Caco-2 (cell line): ENCODE data around the gene ASB8. TPM values are rescaled to one million over a fixed set of nuclear protein-coding genes. Genes with fewer than 3 reads are reported as not detected.

ENCODE experiments used
- Bru-seq: library from RNA; stranded (reverse); fragments of 400-500 nt; gene quantifications from one replicate; lab custom pipeline; 2021; lab: Mats Ljungman, UMichigan
- BruChase-seq, 2 experiments: library from RNA; stranded (reverse); fragments of 400-500 nt; gene quantifications; one replicate each; lab custom pipeline; 2021; lab: Mats Ljungman, UMichigan
- BruUV-seq: library from RNA; stranded (reverse); fragments of 400-500 nt; replicated peaks from 2 replicates; lab custom pipeline; 2021; lab: Mats Ljungman, UMichigan
- CTCF ChIA-PET: fragments of 300-600 bp; sonication (Branson Sonifier 250); formaldehyde crosslinking; loops from one replicate; lab custom pipeline; 2022; ENCODE audit warnings: antibody characterized with exemption; lab: Charles Lee
- POLR2A ChIA-PET: fragments of 300-600 bp; sonication (Branson Sonifier 250); formaldehyde crosslinking; loops from one replicate; lab custom pipeline; 2022; ENCODE audit warnings: antibody characterized with exemption; lab: Charles Lee
- DNase-seq, 2 experiments: peaks; one replicate each; pipeline versions ENCODE4 v3.0.0 to v3.0.0-alpha.2; 2020 to 2022
- H3K27me3 ChIP-seq: replicated peaks from 2 replicates; pipeline ENCODE4 v1.6.0; 2011; ENCODE audit warnings: low read length; ENCODE audit not compliant: control insufficient read depth, insufficient read depth
- H3K36me3 ChIP-seq: 2 replicates; pipeline ENCODE4 v1.5.1; 2011; ENCODE audit warnings: low read length; ENCODE audit not compliant: control insufficient read depth, insufficient read depth
- H3K4me1 ChIP-seq: fragments of 250-450 bp; sonication (Bioruptor Pico); 2 replicates; pipeline ENCODE4 v1.5.1; 2020; ENCODE audit warnings: mild to moderate bottlenecking
- H3K4me3 ChIP-seq: 2 replicates; pipeline ENCODE4 v1.5.1; 2011; ENCODE audit warnings: low read depth, mild to moderate bottlenecking, control low read depth, low read length
- H3K9me3 ChIP-seq: fragments of 250-450 bp; sonication (Bioruptor Pico); 2 replicates; pipeline ENCODE4 v1.5.1; 2020; ENCODE audit warnings: mild to moderate bottlenecking, moderate library complexity
- H3K27ac Mint-ChIP-seq: one replicate; pipeline ENCODE4 v1.8.0; 2022; ENCODE audit warnings: mixed read lengths; ENCODE audit not compliant: unreplicated experiment
- H3K27me3 Mint-ChIP-seq: one replicate; pipeline ENCODE4 v1.8.0; 2022; ENCODE audit warnings: mixed read lengths; ENCODE audit not compliant: insufficient read depth, unreplicated experiment
- H3K36me3 Mint-ChIP-seq: one replicate; pipeline ENCODE4 v1.8.0; 2022; ENCODE audit warnings: mild to moderate bottlenecking, mixed read lengths; ENCODE audit not compliant: insufficient read depth, unreplicated experiment
- H3K4me1 Mint-ChIP-seq: one replicate; pipeline ENCODE4 v1.8.0; 2022; ENCODE audit warnings: low read depth, mixed read lengths; ENCODE audit not compliant: unreplicated experiment
- H3K4me3 Mint-ChIP-seq: one replicate; pipeline ENCODE4 v1.8.0; 2022; ENCODE audit warnings: mild to moderate bottlenecking, moderate library complexity, mixed read lengths; ENCODE audit not compliant: unreplicated experiment
- H3K9me3 Mint-ChIP-seq: one replicate; pipeline ENCODE4 v1.8.0; 2022; ENCODE audit warnings: mixed read lengths; ENCODE audit not compliant: unreplicated experiment
- intact Hi-C: fragments of 100-400 bp; cut with micrococcal nuclease; formaldehyde crosslinking; loops from one replicate; pipeline ENCODE4 v1.10.0; 2022; ENCODE audit not compliant: unreplicated experiment
- long read RNA-seq: library from polyadenylated mRNA; stranded (forward); transcript quantifications from one replicate; pipeline ENCODE4 v2.0.0, GENCODE V29; 2022
- total RNA-seq: library from RNA; stranded (reverse); gene quantifications from 2 replicates; pipeline ENCODE4 v1.2.3, GENCODE V29; 2022
- TF ChIP-seq, protein P1 (sequence below), 2 experiments: fragments of 200-600 bp in 1 of 2; IDR thresholded peaks; 1 replicate in 1 of 2; 2 replicates in 1 of 2; pipeline versions ENCODE4 v1.5.1 to v1.8.0; 2011 to 2022; ENCODE audit warnings: antibody characterized with exemption in 1 of 2, control low read depth in 1 of 2, inconsistent platforms in 1 of 2, low read depth in 1 of 2, low read length in 1 of 2, mild to moderate bottlenecking in 1 of 2, moderate library complexity in 1 of 2; ENCODE audit not compliant: insufficient read depth in 1 of 2, severe bottlenecking in 1 of 2, unreplicated experiment in 1 of 2

Gene ASB8, protein sequence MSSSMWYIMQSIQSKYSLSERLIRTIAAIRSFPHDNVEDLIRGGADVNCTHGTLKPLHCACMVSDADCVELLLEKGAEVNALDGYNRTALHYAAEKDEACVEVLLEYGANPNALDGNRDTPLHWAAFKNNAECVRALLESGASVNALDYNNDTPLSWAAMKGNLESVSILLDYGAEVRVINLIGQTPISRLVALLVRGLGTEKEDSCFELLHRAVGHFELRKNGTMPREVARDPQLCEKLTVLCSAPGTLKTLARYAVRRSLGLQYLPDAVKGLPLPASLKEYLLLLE
- total RNA-seq, result 27.8 and 30.6 TPM in 2 replicates
- percentile 76 among the genes with signal in this experiment for Bru-seq, nascent RNA
- percentile 89 among the genes with signal in this experiment for BruChase-seq, experiment 1, labeled RNA remaining after a 2-hour chase
- BruChase-seq, experiment 2, labeled RNA remaining after a 6-hour chase, result percentile 75 among the genes with signal in this experiment
- long read RNA-seq, transcript ASB8-201 (4 exons, 2,615 nt), result major isoform, 7 of 14 reads
- long read RNA-seq, partial matches to known transcripts, result 1 of 14 reads
- long read RNA-seq, other reads (novel, unspliced or antisense), result 0 of 14 reads

- Mint-ChIP-seq H3K4me1 (no peaks in the 10 kb centered on the region), H3K27me3 (no peaks in the 10 kb centered on the region), H3K9me3 (no peaks in the 10 kb centered on the region), H3K27ac (peak within 1 kb of the TSS; percentile 94), H3K4me3 (peak within 1 kb of the TSS; percentile 97), H3K36me3 (peaks cover 24% of the 10 kb centered on the region)
- no TSS peak for BruUV-seq
- ChIA-PET CTCF (interaction anchor here (0.5 to 1.8 kb wide), 18 partner anchors 9 to 272 kb away, joined by 3 to 13 read pairs (median 4); partner anchors contain the start of genes CCDC184, PFKM, SENP1 and TMEM106C), POLR2A (interaction anchor here (0.6 to 2.2 kb wide), 9 partner anchors 28 to 288 kb away, joined by 3 to 17 read pairs (median 3); partner anchors contain the start of genes PFKM and SENP1)
- Histone ChIP-seq H3K9me3 (no peaks in the 10 kb centered on the region), H3K36me3 (no peaks in the 10 kb centered on the region), H3K4me3 (peak within 1 kb of the TSS; percentile 75), H3K4me1 (peaks cover 6% of the 10 kb centered on the region), H3K27me3 (no peaks in the 10 kb centered on the region)
- peak; percentile 99 for DNase-seq
- TF ChIP-seq, protein P1, sequence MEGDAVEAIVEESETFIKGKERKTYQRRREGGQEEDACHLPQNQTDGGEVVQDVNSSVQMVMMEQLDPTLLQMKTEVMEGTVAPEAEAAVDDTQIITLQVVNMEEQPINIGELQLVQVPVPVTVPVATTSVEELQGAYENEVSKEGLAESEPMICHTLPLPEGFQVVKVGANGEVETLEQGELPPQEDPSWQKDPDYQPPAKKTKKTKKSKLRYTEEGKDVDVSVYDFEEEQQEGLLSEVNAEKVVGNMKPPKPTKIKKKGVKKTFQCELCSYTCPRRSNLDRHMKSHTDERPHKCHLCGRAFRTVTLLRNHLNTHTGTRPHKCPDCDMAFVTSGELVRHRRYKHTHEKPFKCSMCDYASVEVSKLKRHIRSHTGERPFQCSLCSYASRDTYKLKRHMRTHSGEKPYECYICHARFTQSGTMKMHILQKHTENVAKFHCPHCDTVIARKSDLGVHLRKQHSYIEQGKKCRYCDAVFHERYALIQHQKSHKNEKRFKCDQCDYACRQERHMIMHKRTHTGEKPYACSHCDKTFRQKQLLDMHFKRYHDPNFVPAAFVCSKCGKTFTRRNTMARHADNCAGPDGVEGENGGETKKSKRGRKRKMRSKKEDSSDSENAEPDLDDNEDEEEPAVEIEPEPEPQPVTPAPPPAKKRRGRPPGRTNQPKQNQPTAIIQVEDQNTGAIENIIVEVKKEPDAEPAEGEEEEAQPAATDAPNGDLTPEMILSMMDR (IDR thresholded peaks at IDR 0.05; ENCODE audit: insufficient read depth in 1 of 2, low read depth in 1 of 2, low read length in 1 of 2, severe bottlenecking in 1 of 2, unreplicated experiment in 1 of 2), result peak; percentile 30 to 62
- intact Hi-C loops, result loop anchor here (1.0 to 2.0 kb wide), 3 partner anchors 26 to 51 kb away; partner anchors contain the start of genes CCDC184, PFKM and SENP1
Observed at GRCh38 chr12:48157018-48157888, at the start of gene ASB8. TSS of gene ASB8 (minus strand) at chr12:48157515. CDS start at chr12:48153496, 4,019 bp downstream.

GRCh38 chr12:48203192-48203591 is 45.9 kb upstream of the ASB8 start, which contains the start of gene OR10AD1:
TSS of gene OR10AD1 (minus strand) at chr12:48203292. CDS start at chr12:48203292, 0 bp downstream.
- no peaks in the 10 kb centered on the region for H3K36me3 ChIP-seq
- peaks cover 43% of the 10 kb centered on the region for H3K9me3 Mint-ChIP-seq
- H3K27me3 ChIP-seq, result no peaks in the 10 kb centered on the region
- no peak within 1 kb of the TSS for H3K4me3 Mint-ChIP-seq
- ChIA-PET POLR2A (no interaction called here), CTCF (no interaction called here)
- BruUV-seq, result no TSS peak
- H3K9me3 ChIP-seq, result peaks cover 24% of the 10 kb centered on the region
- no peaks in the 10 kb centered on the region for H3K27me3 Mint-ChIP-seq
- intact Hi-C loops, result no loop called here
- H3K4me1 ChIP-seq, result peaks cover 26% of the 10 kb centered on the region
- TF ChIP-seq, protein P1 (IDR thresholded peaks at IDR 0.05; ENCODE audit: insufficient read depth in 1 of 2, low read depth in 1 of 2, low read length in 1 of 2, severe bottlenecking in 1 of 2, unreplicated experiment in 1 of 2), result no peak
- no peak for DNase-seq
- H3K4me3 ChIP-seq, result no peak within 1 kb of the TSS
- peaks cover 21% of the 10 kb centered on the region for H3K4me1 Mint-ChIP-seq
- peak within 1 kb of the TSS; percentile 41 for H3K27ac Mint-ChIP-seq
- H3K36me3 Mint-ChIP-seq, result peaks cover 22% of the 10 kb centered on the region
